ENCODE data around the gene CELA3B. TPM values are rescaled to one million over a fixed set of nuclear protein-coding genes. Genes with fewer than 3 reads are reported as not detected.

Gene CELA3B
- polyA plus RNA-seq, 6 donors from 2014 or later: not detected

Other genes with a start within 250 kb of the CELA3B start
- gene USP48, start 193.9 kb upstream of the CELA3B start, polyA plus RNA-seq (ENCODE audit: low read depth in 6 of 6): 10 to 100 TPM; 30.3 to 45.9 (median 39.8) TPM
- not detected for gene LDLRAD2, start 164.8 kb upstream of the CELA3B start, polyA plus RNA-seq (ENCODE audit: low read depth in 6 of 6)
- under 1 TPM in 1 of 6 donors, not detected in 5; 0.07 TPM for gene HSPG2, start 39.7 kb upstream of the CELA3B start, polyA plus RNA-seq (ENCODE audit: low read depth in 6 of 6)
- not detected for gene CELA3A, start 24.6 kb downstream of the CELA3B start, polyA plus RNA-seq (ENCODE audit: low read depth in 6 of 6)
- gene CDC42, start 75.7 kb downstream of the CELA3B start, polyA plus RNA-seq (ENCODE audit: low read depth in 6 of 6): 100 to 1,000 TPM; 165 to 491 (median 378) TPM
- gene WNT4, start 166.1 kb downstream of the CELA3B start, polyA plus RNA-seq (ENCODE audit: low read depth in 6 of 6): under 1 TPM in 1 of 6 donors, not detected in 5; 0.32 TPM